ENCODE results near the gene PARM1. TPM values are rescaled to one million over a fixed set of nuclear protein-coding genes. Genes with fewer than 3 reads are reported as not detected.

PARM1 gene
- polyA plus RNA-seq, 1 of the 3 experiments (the other 2 are of a cell fraction) = not detected

- TF ChIP-seq USF1 (IDR thresholded peaks at IDR 0.05; ENCODE audit: borderline replicate concordance, low read depth) = no peak
- TF ChIP-seq SIN3A (IDR thresholded peaks at IDR 0.05; ENCODE audit: borderline replicate concordance, low read depth, low read length) = no peak
- no peak for TF ChIP-seq RAD21 (IDR thresholded peaks at IDR 0.05; ENCODE audit: low read length)
Measured at GRCh38 chr4:75065909-75066308, 133.0 kb downstream of the PARM1 start (continued).

GRCh38 chr4:75069493-75070074 is 136.7 kb downstream of the PARM1 start:
- Histone ChIP-seq H2AFZ (ENCODE audit: low read depth) (no peak overlapping the region), H3K36me3 (replicated peaks in 1 of 2; ENCODE audit: control insufficient read depth in 1 of 2, insufficient read depth in 2 of 2, low read length in 1 of 2) (no peaks in the 10 kb centered on the region), H3K79me2 (ENCODE audit: insufficient read depth) (no peaks in the 10 kb centered on the region), H3K9me3 (no peaks in the 10 kb centered on the region), H3K4me3 (ENCODE audit: low read depth in 2 of 2, low read length in 1 of 2) (no peak overlapping the region), H3K27ac (ENCODE audit: low read depth in 2 of 2, low read length in 1 of 2) (no peak overlapping the region), H3K9ac (no peak overlapping the region), H3K4me1 (ENCODE audit: control insufficient read depth in 1 of 2, insufficient read depth in 2 of 2, low read depth in 1 of 2, low read length in 1 of 2) (no peaks in the 10 kb centered on the region), H4K20me1 (ENCODE audit: insufficient read depth) (no peaks in the 10 kb centered on the region), H3K9me2 (no peaks in the 10 kb centered on the region), H3F3A (replicated peaks; ENCODE audit: insufficient read depth) (no peaks in the 10 kb centered on the region), H3K4me2 (no peak overlapping the region), H3K27me3 (ENCODE audit: insufficient read depth) (peaks cover 4% of the 10 kb centered on the region; the same call in 1 of the 2 replicates)
- whole genome bisulfite sequencing (ENCODE audit: low lambda C conversion rate) = 5% methylated on average over 7 of the region's 7 CpGs
- ChIA-PET CTCF (no interaction called here), POLR2A (no interaction called here)
- no peak for DNase-seq
- TF ChIP-seq IRF3 (IDR thresholded peaks at IDR 0.05; ENCODE audit: low read depth, low read length) (no peak), ELF1 (IDR thresholded peaks at IDR 0.05) (no peak), POLR2AphosphoS5 (IDR thresholded peaks at IDR 0.05; ENCODE audit: low read depth, low read length) (no peak), MXI1 (IDR thresholded peaks at IDR 0.05; ENCODE audit: low read depth, low read length) (no peak), NFIC (IDR thresholded peaks at IDR 0.05; ENCODE audit: borderline replicate concordance) (no peak), TEAD4 (IDR thresholded peaks at IDR 0.05; ENCODE audit: borderline replicate concordance, insufficient read depth) (no peak), SMC3 (IDR thresholded peaks at IDR 0.05; ENCODE audit: low read depth, low read length) (no peak), ZBTB33 (IDR thresholded peaks at IDR 0.05; ENCODE audit: borderline replicate concordance, low read depth) (no peak), FOXM1 (IDR thresholded peaks at IDR 0.05; ENCODE audit: low read depth) (no peak), YY1 (IDR thresholded peaks at IDR 0.05; ENCODE audit: low read depth) (no peak), MEF2A (IDR thresholded peaks at IDR 0.05; ENCODE audit: borderline replicate concordance, low read depth) (no peak), MAX (IDR thresholded peaks at IDR 0.05; ENCODE audit: low read depth) (no peak), PBX3 (IDR thresholded peaks at IDR 0.05) (no peak), EZH2phosphoT487 (IDR thresholded peaks at IDR 0.05; ENCODE audit: borderline replicate concordance, low read depth) (no peak), RFX5 (IDR thresholded peaks at IDR 0.05; ENCODE audit: low read length) (no peak), JUND (IDR thresholded peaks at IDR 0.05) (no peak), USF1 (IDR thresholded peaks at IDR 0.05; ENCODE audit: borderline replicate concordance, low read depth) (no peak), EP300 (IDR thresholded peaks at IDR 0.05; ENCODE audit: borderline replicate concordance in 1 of 2, low read depth in 1 of 2, low read length in 1 of 2) (no peak)
